ENCODE results near the gene IL1RAPL2. TPM values are rescaled to one million over a fixed set of nuclear protein-coding genes. Genes with fewer than 3 reads are reported as not detected.

The IL1RAPL2 gene
- total and polyA plus RNA-seq, 2 of the 4 experiments (the other 2 are of a cell fraction), result 0.03 TPM; not detected in 1

GRCh38 chrX:104712515-104712914 is 146.5 kb downstream of the IL1RAPL2 start:
- no peak overlapping the region for H2BK15ac ChIP-seq (ENCODE audit: low read depth, low read length)
- no peaks in the 10 kb centered on the region for H3K9me1 ChIP-seq (ENCODE audit: insufficient read depth, low read length)
- H2AFZ ChIP-seq (replicated peaks; ENCODE audit: low read length, poor library complexity), result no peak overlapping the region
- ChIA-PET POLR2A (ENCODE audit: unreplicated experiment) (no interaction called here), CTCF (no interaction called here)
- no peak overlapping the region for H3K14ac ChIP-seq (replicated peaks; ENCODE audit: low read depth, low read length)
- H3K79me1 ChIP-seq (ENCODE audit: low read depth in 1 of 2, low read length in 2 of 2), result no peaks in the 10 kb centered on the region
- no peaks in the 10 kb centered on the region for H3K9me3 ChIP-seq (ENCODE audit: control insufficient read depth, insufficient read depth, low read length)
- TF ChIP-seq MAFK (IDR thresholded peaks at IDR 0.05; ENCODE audit: low read depth, low read length) (no peak), NFE2L2 (IDR thresholded peaks at IDR 0.05; ENCODE audit: low read depth, low read length) (no peak), MXI1 (IDR thresholded peaks at IDR 0.05; ENCODE audit: borderline replicate concordance, low read depth, low read length) (no peak), RFX5 (IDR thresholded peaks at IDR 0.05; ENCODE audit: low read depth, low read length) (no peak), RAD21 (IDR thresholded peaks at IDR 0.05; ENCODE audit: low read length) (no peak), CTCF (conservative IDR thresholded peaks at IDR 0.05; ENCODE audit: low read depth, low read length) (no peak), SMC3 (IDR thresholded peaks at IDR 0.05; ENCODE audit: low read depth, low read length) (no peak), USF2 (IDR thresholded peaks at IDR 0.05; ENCODE audit: low read depth, low read length) (no peak), CEBPB (IDR thresholded peaks at IDR 0.05; ENCODE audit: low read depth, low read length) (no peak), ELK1 (IDR thresholded peaks at IDR 0.05; ENCODE audit: borderline replicate concordance, low read depth, low read length) (no peak), POLR2A (IDR thresholded peaks at IDR 0.05; ENCODE audit: low read depth, low read length) (no peak), MAZ (IDR thresholded peaks at IDR 0.05; ENCODE audit: borderline replicate concordance, low read depth, low read length) (no peak)
- no peak overlapping the region for H3K4me2 ChIP-seq (ENCODE audit: low read depth, low read length)
- no peak overlapping the region for H3K4ac ChIP-seq (ENCODE audit: low read depth, low read length)
- ATAC-seq (ENCODE audit: low read depth), result no peak
- intact Hi-C loops (cut with micrococcal nuclease), result no loop called here
- no CpG with 5 or more reads among the region's 1 CpG for WGBS, 2 experiments (ENCODE audit: extremely low coverage in 2 of 2, insufficient read length in 1 of 2)
- no peak overlapping the region for H2BK20ac ChIP-seq (ENCODE audit: low read depth, low read length)
- no peak overlapping the region for H3K4me3 ChIP-seq (ENCODE audit: insufficient read depth, low read depth, low read length)
- H4K5ac ChIP-seq (ENCODE audit: low read depth, low read length), result no peak overlapping the region
- H3K18ac ChIP-seq (ENCODE audit: low read depth, low read length), result no peak overlapping the region
- H2BK120ac ChIP-seq (ENCODE audit: low read depth, low read length), result no peak overlapping the region
- H3K23ac ChIP-seq (ENCODE audit: low read depth, low read length), result no peak overlapping the region
- H4K91ac ChIP-seq (ENCODE audit: insufficient read depth, low read depth, low read length), result no peak overlapping the region
- no peaks in the 10 kb centered on the region for H4K20me1 ChIP-seq (ENCODE audit: insufficient read depth, low read length)
- no peak overlapping the region for H2AK9ac ChIP-seq (replicated peaks; ENCODE audit: low read depth, low read length, poor library complexity)
- no peak overlapping the region for H4K8ac ChIP-seq (ENCODE audit: low read depth in 2 of 2, low read length in 2 of 2)
- H3K27ac ChIP-seq (ENCODE audit: insufficient read depth, low read length), result no peak overlapping the region
- no peak overlapping the region for H2BK5ac ChIP-seq (ENCODE audit: low read depth, low read length, poor library complexity, severe bottlenecking)
- BruUV-seq (replicated peaks), result no TSS peak
- H3K9ac ChIP-seq (ENCODE audit: low read depth, low read length), result no peak overlapping the region
- no peaks in the 10 kb centered on the region for H3K27me3 ChIP-seq (ENCODE audit: control insufficient read depth, insufficient read depth, low read length)
- no peaks in the 10 kb centered on the region for H3K36me3 ChIP-seq (ENCODE audit: control insufficient read depth, insufficient read depth, low read length)
- no peak overlapping the region for H2AK5ac ChIP-seq (ENCODE audit: low read depth, low read length)
- dilution Hi-C loops (cut with HindIII; ENCODE audit: low sequenced_read_pairs, unreplicated experiment), result no loop called here
- H3K4me1 ChIP-seq (ENCODE audit: control insufficient read depth, insufficient read depth, low read length), result no peaks in the 10 kb centered on the region
- H3K56ac ChIP-seq (ENCODE audit: extremely low read depth, insufficient read depth, low read length), result no peak overlapping the region
- in situ Hi-C loops (cut with MboI; ENCODE audit: low sequenced_read_pairs), result no loop called here
- DNase-seq, result no peak
